KMS-11 (cell line): ENCODE data around the gene PGM1.

Source experiments
- H2AFZ ChIP-seq: fragments of 200-600 bp; sonication (generic); 2 replicates; pipeline ENCODE4 v1.6.1; 2016; ENCODE audit warnings: antibody characterized with exemption, mixed run types, low read depth
- H3K27ac ChIP-seq: fragments of 200-600 bp; sonication (generic); 2 replicates; pipeline ENCODE4 v1.6.1; 2016; ENCODE audit warnings: mild to moderate bottlenecking, mixed run types
- H3K27me3 ChIP-seq: fragments of 200-600 bp; sonication (generic); 2 replicates; pipeline ENCODE4 v1.6.1; 2017; ENCODE audit warnings: mild to moderate bottlenecking, low read depth, mixed run types, moderate library complexity; ENCODE audit not compliant: insufficient read depth
- H3K36me3 ChIP-seq: fragments of 200-600 bp; sonication (generic); 2 replicates; pipeline ENCODE4 v1.6.1; 2017; ENCODE audit warnings: mild to moderate bottlenecking, mixed run types; ENCODE audit not compliant: insufficient read depth
- H3K4me1 ChIP-seq: fragments of 200-600 bp; sonication (generic); 2 replicates; pipeline ENCODE4 v1.6.1; 2016; ENCODE audit warnings: mild to moderate bottlenecking, low read depth, mixed run types; ENCODE audit not compliant: poor library complexity, severe bottlenecking
- H3K4me2 ChIP-seq: fragments of 200-600 bp; sonication (generic); 2 replicates; pipeline ENCODE4 v1.7.0; 2016; ENCODE audit warnings: mild to moderate bottlenecking, mixed run types
- H3K4me3 ChIP-seq: fragments of 200-600 bp; sonication (generic); IDR thresholded peaks from 2 replicates; pipeline ENCODE4 v1.6.1; 2017; ENCODE audit warnings: low read depth, low read length, mixed read lengths; ENCODE audit not compliant: insufficient read depth
- H3K79me2 ChIP-seq: fragments of 200-600 bp; sonication (generic); 2 replicates; pipeline ENCODE4 v1.6.1; 2016; ENCODE audit warnings: low read depth, mixed run types; ENCODE audit not compliant: insufficient read depth
- H3K9ac ChIP-seq: fragments of 200-600 bp; sonication (generic); 2 replicates; pipeline ENCODE4 v1.6.1; 2016; ENCODE audit warnings: mild to moderate bottlenecking, mixed run types
- H4K20me1 ChIP-seq: fragments of 200-600 bp; sonication (generic); 2 replicates; pipeline ENCODE4 v1.6.1; 2016; ENCODE audit warnings: mild to moderate bottlenecking, mixed run types; ENCODE audit not compliant: insufficient read depth
- CTCF ChIP-seq: fragments of 200-600 bp; sonication (generic); conservative IDR thresholded peaks from 2 replicates; pipeline ENCODE4 v1.6.1; 2017; ENCODE audit warnings: low read depth, mild to moderate bottlenecking, antibody characterized with exemption, low read length, moderate library complexity, mixed read lengths

PGM1 gene

DNA sequence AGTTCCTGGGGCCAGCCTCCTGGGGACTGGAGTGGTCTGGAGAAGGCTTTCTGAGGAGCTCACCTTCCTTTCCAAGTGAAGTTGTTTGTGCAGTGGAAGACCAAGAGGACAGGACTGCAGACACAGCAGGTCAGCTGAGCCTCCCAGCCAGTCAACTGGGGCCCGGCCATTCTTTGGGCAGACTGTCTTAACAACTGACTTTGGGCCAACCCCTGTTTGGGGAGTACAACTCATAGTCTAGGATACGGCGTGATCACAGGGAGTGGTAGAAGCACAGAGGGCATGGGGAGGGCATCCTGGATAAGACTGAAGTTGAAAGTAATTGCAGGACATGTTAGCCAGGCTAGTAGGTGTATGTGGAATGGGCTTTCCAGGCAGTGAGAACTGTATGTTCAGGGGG, 50.3 kb downstream of the PGM1 start:
- no peaks in the 10 kb centered on the region for H3K27me3 ChIP-seq
- no peak overlapping the region for H3K27ac ChIP-seq
- no peak for TF ChIP-seq CTCF
- H3K4me2 ChIP-seq = no peak overlapping the region
- H4K20me1 ChIP-seq = no peaks in the 10 kb centered on the region
- no peak overlapping the region for H3K4me3 ChIP-seq
- no peaks in the 10 kb centered on the region for H3K36me3 ChIP-seq
- no peaks in the 10 kb centered on the region for H3K79me2 ChIP-seq
- no peak overlapping the region for H3K9ac ChIP-seq
- no peaks in the 10 kb centered on the region for H3K4me1 ChIP-seq
- no peak overlapping the region for H2AFZ ChIP-seq

DNA sequence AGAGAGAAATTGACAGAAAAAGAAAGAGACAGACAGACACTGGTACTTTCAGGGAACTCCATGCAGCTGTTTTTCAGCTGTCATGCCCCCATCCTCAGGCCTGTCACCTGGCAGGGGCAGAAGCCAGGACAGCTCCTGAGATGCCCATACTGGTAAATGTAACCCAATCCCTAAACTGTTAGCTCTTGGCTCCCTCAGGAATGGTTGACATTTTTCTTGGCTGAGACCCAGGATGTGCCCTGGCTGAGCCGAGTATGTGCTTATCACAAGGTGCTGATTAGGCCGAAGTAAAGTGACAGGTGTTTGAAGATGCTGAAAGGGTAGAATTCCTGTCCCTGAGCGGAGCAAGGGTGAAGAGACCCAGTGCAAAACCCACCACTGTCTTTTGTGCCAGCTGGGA, 50.7 kb downstream of the PGM1 start:
- Histone ChIP-seq H3K9ac (no peak overlapping the region), H2AFZ (no peak overlapping the region), H3K27ac (no peak overlapping the region), H3K79me2 (no peaks in the 10 kb centered on the region), H3K36me3 (no peaks in the 10 kb centered on the region), H3K27me3 (no peaks in the 10 kb centered on the region), H3K4me1 (no peaks in the 10 kb centered on the region), H3K4me2 (no peak overlapping the region), H3K4me3 (no peak overlapping the region), H4K20me1 (no peaks in the 10 kb centered on the region)
- TF ChIP-seq CTCF = no peak

DNA sequence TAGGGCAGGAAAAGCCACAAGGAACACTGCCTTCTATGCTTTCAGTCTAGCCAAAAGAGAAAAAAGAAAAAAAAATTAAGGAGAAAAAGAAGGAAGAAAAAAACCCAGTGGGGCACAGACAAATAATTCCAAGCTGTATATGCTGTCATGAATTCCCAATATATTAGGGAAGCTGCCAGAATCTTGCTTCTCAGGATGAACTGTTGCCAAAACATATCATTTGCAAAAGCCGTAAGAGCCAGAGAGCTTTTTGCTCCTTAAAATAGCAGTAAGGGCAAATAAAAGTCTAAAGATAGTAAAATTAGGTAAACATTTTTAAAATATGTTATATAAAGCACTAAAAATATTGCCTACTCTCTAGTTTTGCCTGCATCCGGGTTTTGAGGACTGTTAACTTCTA, 52.1 kb downstream of the PGM1 start:
- TF ChIP-seq CTCF = no peak
- Histone ChIP-seq H4K20me1 (no peaks in the 10 kb centered on the region), H3K4me2 (no peak overlapping the region), H2AFZ (no peak overlapping the region), H3K27ac (no peak overlapping the region), H3K4me1 (no peaks in the 10 kb centered on the region), H3K79me2 (no peaks in the 10 kb centered on the region), H3K27me3 (no peaks in the 10 kb centered on the region), H3K36me3 (no peaks in the 10 kb centered on the region), H3K4me3 (no peak overlapping the region), H3K9ac (no peak overlapping the region)

GRCh38 chr1:63648689-63649088, 55.5 kb downstream of the PGM1 start:
- no peaks in the 10 kb centered on the region for H3K4me1 ChIP-seq
- H3K9ac ChIP-seq = no peak overlapping the region
- no peak overlapping the region for H2AFZ ChIP-seq
- no peak overlapping the region for H3K27ac ChIP-seq
- H3K36me3 ChIP-seq = no peaks in the 10 kb centered on the region
- TF ChIP-seq CTCF = no peak
- no peaks in the 10 kb centered on the region for H4K20me1 ChIP-seq
- H3K4me3 ChIP-seq = no peak overlapping the region
- H3K27me3 ChIP-seq = no peaks in the 10 kb centered on the region
- H3K4me2 ChIP-seq = no peak overlapping the region
- no peaks in the 10 kb centered on the region for H3K79me2 ChIP-seq

DNA sequence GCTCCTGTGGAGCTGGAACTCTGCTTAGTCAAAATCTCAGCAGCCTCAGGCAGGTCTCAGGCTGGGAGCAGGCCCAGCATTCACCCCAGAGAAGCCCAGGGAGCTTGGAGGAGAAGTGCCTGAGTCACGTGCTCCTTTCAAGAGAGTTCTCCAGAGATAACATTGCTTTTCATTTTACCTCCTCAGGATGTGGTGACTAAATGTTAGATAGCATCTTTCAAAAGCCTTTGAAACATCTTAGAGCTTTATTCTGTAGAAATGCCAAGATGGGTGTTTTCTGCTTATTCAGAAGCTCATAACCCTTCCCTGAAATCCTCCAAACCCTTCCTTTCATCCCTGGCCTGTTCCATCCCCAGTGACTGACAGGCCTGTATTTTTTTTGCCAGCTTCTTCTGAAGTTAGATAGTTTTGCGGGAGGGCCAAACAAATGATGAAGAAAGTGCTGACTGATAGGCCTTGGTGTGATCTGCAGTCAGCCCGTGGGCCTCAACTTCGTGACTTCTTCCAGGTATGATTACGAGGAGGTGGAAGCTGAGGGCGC, 58.0 kb downstream of the PGM1 start:
- Histone ChIP-seq H3K36me3 (no peaks in the 10 kb centered on the region), H3K27me3 (no peaks in the 10 kb centered on the region), H2AFZ (no peak overlapping the region), H3K4me1 (no peaks in the 10 kb centered on the region), H3K79me2 (no peaks in the 10 kb centered on the region), H3K27ac (no peak overlapping the region), H3K4me2 (no peak overlapping the region), H3K9ac (no peak overlapping the region), H4K20me1 (no peaks in the 10 kb centered on the region), H3K4me3 (no peak overlapping the region)
- TF ChIP-seq CTCF = no peak
